GM21723 (cell line): ENCODE measurements around the gene FGGY.

Experiments
- ATAC-seq: cut with Tn5 transposase; IDR thresholded peaks from one replicate; pipeline ENCODE4 v1.9.1; 2021; ENCODE audit warnings: mild to moderate bottlenecking, moderate library complexity; ENCODE audit not compliant: unreplicated experiment

Gene FGGY

DNA sequence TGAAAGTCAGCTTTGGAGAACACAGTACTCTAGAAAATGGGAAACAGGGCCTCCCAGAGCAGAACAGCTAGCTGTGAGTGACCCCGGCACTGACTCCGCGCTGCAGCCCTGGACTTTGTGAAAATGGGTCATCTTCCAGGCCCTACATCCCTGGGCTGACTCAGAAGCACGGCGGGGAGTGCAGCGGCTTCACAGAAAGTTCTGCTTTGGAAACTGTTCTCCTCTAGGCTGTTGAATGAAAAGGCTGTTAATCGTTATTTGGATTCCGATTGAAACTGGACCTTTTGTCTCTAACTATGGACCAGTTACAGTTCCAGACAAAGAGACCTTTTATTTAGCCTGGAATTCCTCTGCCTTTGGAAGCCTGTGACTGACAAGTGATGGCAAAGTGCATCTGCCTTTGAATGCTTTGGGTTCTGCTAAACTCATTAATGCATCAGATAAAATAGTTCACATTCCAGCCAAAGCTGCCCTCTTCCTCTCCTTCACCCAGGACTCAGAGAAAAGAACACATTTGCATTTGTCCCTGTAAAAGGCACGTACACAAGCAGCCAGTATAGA lies 372.9 kb downstream of the FGGY start:
- ATAC-seq = no peak

DNA sequence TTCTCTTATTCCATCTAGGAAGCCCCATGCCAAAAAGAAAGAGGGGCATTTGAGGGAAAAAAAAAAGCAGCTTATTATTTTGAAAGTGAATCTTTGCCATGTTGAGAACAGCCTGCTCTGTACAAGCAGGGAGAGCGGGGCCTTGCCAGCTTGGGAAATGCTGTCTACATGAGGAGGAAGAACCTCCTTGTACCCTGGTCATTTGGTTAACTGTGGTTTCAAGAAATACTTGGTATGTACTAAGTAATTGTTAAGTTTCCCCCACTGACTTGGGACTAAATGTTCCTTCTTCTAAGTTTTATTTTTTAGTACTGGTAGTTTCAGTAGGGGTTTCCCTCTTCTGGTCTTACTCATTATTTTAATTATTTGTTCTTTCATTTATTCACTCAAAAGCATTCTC lies 373.8 kb downstream of the FGGY start:
- no peak for ATAC-seq

DNA sequence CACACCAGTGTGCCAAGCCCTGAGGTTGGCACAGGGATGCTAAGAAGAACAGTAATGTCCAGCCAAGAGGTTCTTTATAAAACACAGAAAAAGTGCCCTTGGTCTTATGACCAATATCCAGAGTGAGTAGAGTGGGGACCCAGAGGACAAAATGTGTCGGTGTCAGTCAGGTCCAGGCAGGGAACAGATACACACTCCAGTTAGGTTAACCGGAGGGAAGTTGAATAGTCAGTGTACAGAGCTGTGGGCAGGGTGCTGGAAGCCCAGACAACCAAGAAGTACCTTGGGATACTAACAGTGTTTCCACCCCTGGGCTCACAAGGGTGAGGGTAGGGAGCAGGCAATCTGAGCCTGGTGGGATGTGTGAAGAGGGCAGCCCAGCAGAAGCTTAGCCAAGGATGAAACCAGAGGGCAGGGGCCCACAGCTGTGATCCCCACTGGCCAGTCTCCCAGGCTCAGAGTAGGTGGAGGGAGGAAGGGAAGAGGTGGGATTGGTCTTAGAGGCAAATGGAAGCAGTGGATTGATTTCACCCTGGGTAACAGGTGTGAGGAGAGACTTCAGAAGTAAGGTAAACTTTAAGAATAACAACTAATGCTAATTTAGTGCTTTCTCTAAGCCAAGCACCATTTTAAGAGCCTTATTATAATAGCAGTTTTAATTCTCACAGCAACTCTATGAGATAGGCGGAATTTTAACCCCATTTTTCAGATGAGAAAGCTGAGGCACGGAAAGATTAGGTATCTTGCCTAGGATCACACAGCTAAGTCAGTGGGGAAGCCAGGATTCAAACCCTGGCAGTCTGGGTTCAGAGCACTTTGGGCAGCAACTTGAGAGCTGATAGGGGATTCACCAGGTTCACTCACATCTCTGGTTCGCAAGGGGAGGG lies 374.4 kb downstream of the FGGY start:
- ATAC-seq = no peak

DNA sequence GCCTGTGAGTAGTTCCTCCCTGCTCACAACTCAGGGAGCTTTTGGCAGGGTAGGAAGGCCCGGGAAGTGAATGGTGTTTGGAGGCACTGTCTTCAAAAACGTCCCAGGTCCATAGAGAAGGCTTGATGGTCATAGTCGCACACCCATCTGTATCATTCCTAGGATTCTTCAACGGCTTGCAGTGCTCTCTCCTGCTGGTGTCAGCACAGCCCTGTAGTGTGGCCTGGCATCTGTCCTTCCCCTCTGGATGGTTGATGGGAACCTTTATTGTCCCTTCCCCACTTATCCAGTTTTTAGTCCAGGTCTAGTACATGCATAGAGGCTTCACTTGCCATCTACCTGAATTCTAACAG lies 375.0 kb downstream of the FGGY start:
- no peak for ATAC-seq

DNA sequence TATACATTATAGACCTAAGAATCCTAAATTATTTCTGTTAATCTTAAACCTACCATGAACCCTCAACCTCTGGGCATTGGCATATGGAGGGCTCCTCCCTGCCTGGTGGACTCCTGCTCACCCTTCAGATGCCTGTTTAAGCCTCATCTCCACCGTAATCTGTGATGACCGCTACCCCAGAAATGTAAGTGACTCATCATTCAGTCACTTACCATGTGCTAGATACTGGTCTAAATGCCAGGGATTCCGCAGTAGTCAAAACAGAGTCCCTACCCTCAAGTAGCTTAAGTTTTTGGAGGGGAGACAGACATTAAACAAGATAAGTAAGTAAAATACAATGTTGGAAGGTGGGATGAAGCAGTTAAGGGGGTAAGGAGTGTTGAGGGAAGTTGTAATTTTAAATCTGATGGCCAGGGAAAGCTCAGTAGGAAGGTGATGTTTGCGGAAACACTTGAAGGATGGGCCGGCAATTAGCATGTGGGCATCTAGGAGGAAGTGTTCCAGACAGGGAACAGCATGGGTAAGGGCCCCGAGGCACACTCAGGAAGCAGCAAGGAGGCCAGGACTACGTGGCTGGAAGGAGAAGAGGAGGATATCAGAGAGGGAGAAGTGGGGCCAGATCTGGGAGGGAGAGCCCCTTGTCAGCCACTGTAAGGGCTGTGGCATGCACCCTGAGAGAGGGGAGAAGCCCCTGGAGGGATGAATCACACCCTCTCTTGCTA lies 376.1 kb downstream of the FGGY start:
- ATAC-seq = peak; percentile 43

DNA sequence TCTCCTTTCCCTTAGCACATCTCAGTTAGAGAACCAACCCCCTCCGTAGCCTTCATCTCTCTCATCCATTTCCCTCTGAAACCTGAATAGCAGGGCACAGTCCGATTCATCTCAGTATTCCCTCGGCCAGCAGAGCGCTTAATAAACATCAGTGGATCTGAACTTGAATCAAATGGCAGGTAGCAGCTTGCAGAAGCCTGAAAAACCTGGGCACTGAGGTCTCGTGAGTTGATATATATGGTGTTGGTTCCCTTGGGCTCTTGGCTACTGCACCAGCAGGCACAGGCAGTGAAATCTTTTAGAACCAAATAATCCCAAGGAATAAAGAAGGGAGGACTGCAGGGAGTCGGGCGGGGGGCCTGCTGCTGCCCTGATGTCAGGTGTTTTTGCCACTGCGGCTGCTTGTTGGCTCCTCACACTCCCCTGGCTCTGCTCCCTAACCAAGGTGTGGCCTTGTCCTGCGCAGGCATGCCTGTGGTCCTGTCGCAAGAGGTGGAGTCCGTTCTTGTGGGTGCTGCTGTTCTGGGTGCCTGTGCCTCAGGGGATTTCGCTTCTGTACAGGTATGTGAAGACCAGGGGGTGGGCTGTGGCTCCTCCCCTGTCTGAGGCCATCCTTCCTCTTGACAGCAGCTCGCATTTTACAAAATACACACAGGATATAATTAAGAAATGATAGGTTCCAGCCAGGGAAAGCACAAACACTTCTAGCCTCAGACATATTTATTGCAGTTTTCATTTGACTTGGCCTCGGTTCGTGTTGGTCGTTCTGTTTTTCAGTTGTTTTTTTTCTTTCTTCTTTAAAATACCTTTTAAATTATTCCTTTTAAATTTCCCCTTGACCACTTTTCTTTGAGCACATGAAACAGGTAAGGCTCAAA lies 376.9 kb downstream of the FGGY start:
- no peak for ATAC-seq

DNA sequence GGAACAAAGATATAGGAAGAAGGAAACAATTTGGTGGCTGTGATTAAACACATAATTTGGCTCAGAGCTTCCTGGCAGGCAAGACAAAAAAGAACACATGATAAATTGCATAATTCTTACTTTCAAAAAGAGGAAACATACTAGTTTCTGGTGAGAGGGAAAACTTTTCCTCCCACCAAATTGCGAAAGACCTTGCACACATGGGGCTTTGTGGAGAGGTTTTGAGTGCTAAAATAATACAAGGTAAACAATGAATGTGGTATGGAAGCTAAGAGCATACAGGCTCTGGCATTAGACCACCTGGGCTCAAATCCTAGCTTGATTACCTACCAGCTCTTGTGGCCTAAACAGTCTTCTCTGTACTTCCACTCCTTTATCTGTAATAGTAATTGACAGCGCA lies 377.7 kb downstream of the FGGY start:
- ATAC-seq = no peak

DNA sequence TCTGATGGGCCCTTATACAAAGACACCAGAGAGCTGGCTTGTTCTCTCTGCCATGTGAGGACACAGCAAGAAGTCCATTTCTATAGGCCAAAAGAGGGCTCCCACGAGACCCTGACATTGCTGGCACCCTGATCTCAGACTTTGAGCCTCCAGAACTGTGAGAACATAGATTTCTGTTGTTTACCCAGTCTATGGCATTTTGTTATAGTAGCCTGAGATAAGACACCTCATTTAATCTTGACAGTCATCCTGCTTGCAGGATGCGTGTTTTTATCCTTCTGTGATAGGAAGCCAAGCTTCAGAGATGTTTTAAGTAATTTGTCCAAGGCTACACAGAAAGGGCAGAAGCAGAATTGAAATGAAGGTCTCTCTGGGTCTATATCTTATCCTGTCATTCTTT lies 379.0 kb downstream of the FGGY start:
- ATAC-seq = no peak

DNA sequence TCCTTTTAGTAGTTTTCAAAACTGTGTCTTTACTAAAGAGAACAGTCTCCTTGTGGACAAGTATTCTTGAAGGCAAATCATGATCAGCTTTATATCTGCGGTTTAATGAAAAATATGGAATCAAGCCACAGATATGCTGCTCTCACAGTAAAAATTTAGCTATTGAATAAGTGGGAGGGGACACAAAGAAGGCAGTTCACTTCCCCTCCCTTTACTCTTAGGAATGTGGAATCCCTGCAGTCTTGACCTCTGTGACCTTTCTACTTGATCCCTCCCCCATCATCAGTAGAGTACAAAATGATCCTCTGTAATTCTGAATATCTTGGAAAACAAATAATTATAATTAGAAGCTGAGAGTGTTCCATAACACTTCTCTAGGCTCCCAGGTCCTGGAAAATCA lies 381.1 kb downstream of the FGGY start:
- no peak for ATAC-seq

DNA sequence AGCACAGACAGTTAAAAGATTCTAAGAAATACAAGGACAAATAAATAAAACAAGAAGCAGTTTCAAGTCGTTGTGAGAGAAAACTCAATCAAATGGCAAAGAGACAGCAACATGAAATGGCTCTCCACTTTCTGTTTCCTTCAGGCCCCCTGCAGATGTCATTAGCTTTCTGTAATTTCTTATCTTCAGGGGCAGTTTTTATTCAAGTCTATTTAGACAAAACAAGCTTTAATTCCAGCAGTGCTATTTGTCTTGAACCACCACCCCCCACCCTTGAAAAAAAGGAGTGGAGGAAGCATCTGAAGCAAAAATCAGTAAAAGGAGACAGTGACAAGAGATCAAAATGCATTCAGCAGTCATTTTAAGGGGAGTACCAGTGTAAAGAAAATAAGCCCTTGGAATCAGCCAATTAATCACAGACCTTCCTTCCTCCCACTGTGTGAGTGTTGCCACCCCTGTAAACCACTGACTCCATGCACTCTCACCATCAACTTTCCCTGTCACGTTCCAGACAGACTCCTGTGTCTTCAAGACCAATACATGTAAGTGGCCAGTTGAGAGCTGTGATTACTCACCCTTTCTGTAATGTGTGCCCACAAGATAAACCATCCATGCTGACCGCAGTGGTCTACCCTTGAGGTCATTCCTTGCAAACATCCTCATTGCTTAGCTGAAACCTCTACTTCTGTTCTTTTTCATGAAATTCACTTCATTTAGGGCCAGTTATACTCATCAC lies 381.8 kb downstream of the FGGY start:
- ATAC-seq = no peak

DNA sequence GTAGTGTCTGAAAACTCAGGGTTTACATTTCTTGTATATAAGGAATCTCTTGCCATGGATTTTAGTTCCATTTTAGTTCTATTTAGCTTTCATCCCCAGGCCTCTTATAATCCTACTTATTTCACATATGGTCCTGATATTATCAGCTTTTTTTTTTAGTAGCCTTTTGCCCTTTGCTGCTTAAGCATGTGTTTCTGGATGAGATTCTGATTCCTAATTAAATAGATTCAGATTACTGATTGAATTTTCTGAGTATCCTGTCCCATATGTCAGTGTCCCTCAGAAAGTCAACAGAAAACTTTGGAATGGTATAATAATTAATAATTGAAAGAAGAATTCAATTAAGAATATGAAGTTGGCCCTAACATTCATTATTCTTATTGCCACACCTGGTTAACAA lies 383.1 kb downstream of the FGGY start:
- no peak for ATAC-seq

DNA sequence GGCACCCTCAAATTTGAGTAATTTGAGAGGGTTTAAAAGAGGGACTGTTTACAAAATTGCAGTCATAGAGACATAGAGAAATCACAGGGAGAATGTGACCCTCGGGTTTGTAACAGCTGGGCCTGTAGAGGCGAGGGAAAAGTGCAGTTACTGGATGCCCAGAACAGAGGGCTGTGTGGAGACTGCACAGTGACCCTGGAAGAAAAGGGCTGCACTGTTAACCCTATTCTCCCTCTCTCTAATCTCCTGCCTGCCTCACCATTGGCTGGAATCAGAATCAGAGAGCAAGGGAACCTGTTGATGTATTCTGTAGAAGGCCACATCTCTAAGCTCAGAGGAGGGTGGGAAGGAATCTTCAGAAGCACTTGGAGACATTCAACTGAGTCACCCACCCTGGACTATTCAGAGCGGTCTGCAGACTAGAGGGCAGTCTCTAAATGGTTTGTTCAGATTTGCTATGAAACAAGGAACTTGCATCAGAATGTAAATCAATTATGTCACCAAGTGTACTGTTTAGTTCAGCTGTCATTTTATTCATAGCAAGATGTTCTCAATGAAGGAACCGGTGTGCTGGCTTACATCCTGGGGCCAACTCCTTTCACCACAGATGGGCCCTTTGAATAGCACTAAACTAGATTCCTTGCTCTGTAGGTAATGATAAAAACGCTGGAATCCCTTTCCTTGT lies 385.6 kb downstream of the FGGY start:
- ATAC-seq = no peak

DNA sequence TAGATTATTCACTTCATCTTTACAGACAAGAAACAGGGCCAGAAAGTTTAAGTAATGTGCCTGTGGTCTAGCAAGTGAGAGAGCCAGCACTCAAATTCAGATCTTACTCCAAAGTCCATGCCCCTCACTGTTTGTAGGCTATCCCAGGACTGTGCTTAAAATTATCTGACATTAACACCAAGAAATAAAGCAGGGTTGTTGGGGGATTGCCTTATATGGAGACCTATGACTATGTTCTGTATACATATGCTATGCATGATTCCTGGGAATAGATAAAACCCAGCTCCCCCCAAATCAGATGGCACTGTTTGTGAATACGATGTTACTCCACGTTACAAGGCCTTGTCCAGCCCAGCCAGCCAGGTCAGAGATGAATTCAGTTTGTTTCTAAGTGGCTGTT lies 386.3 kb downstream of the FGGY start:
- ATAC-seq = no peak

DNA sequence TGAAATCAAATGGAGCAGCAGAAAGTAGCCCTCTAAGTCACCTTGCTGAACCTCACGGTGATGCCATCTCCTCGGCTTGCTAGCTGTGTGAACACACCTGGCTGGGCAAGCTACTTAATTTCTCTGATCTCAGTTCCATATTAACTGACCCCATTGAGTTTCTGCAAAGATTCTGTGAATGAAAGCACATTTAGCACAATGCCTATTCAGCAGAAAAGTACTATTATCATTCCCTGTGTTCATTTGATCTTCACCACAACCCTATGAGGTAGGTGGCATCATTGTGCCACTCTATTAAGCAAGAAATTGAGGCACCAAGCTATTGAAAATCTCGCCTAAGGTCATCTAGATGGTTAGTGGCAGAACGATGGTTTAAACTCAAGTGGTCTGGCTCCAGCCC lies 387.8 kb downstream of the FGGY start:
- no peak for ATAC-seq

DNA sequence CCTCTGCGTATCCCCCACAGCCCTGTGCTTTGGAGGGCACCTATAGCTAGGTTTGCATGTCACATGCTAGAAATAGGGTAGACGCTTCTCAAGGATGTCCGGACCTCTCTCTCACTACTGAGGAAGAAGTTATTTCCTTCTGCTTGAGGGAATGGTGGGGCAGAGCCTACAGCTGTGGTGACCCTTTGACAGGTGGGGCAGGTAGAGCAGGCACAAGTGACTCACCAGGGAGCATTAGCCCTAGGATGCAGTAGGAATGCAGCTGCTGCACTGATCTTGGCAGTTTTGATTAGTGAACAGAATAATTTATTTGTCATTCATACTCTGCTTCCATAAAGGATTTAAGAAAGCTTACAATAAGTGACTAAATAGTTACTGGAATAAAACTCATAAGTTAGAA lies 388.2 kb downstream of the FGGY start:
- no peak for ATAC-seq

DNA sequence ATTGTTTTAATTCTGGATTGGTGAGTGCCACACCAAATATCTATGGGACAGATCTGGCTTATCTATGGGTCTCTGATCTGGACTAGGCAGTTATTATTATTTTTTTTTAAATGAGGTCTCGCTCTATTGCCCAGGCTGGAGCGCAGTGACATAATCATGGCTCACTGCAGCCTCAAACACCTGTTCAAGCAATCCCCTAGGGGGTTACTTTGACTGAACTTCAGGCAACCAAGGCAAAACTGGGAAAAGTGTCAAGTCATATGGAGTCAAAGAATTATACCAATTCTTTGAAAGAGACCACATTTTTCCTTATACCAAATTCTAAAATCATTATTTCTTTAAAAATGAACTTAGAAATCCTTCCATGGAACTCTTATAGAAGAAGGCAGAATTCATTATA lies 388.8 kb downstream of the FGGY start:
- no peak for ATAC-seq

DNA sequence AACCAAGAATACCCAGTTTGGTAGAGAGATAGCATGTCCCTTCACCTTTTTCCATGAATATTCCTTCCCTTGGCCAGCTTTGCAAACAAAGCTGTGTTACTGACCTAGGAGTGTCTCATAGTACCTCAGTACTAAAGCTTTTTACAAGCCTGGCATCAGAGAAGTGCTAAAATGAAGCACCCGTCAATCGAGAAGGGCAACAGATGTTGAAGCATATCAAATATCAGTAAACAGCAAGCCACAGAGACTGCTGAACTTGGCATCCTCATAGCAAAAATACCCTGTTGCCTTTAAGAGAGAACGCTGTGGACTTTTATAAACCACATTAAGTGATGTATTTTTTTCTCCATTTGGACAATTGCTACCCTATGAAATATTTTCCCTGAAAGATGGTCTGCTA lies 389.3 kb downstream of the FGGY start:
- no peak for ATAC-seq

DNA sequence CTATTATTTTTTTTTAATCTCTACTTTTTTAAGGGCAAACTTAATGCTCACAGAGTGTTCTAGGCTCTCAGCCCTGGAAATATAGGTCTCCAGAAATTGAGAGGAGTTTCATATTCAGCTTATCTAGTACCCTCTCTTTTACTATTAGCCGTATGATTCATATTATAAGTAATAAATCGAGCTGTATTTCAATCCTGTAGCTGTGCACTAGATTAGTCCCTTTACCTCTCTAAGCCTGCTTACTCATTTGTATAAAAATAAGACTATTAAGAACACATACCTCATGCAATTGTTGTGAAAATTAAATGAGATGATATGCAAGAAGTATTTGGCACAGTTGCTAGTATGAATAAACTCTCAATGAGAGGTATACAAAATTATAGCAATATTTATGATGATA lies 389.7 kb downstream of the FGGY start:
- ATAC-seq = no peak

DNA sequence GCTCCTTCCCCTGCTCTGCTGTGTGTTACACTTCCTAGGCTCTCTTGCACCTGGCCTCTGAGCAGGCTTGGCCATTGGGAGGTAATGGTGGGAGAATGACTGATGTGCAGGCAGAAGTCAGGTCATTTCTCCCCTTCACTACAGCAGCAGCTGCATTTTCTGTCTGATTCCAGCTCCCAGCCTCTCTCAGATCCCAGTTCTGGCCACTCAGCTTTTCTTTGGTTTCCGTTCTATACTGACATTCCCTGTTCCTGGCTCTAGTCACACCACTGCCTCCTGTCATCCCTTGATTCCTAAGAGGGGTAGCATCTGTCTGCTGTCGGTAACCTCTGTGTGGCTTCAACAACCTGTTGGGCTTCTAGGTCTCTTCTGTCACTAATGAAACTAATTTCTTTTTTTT lies 390.2 kb downstream of the FGGY start:
- ATAC-seq = no peak

DNA sequence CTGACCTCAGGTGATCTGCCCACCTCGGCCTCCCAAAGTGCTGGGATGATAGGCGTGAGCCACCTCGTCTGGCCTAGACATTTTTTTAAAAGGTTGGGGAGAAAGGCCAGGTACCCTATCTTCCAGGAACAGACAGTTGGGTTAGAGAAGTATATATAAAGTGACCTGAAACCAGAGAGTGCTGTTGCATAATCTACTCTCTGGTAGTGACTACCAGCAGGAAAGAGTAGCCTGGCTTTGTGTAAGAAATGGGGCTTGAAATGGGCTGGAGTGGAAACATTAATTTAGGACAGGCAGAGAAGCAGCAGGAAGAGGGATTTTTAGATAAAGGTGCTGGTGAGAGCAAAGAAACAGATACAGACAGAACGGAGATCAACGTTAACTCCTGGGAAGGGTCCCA lies 392.1 kb downstream of the FGGY start:
- ATAC-seq = no peak
